Aortic smooth muscle cell (primary cell): ENCODE measurements around the gene PLA2G2A. TPM values are rescaled to one million over a fixed set of nuclear protein-coding genes. Genes with fewer than 3 reads are reported as not detected.

Experiments
- total RNA-seq: library from RNA; depleted of rRNA; stranded (reverse); fragments of >200 nt; gene quantifications from 2 replicates; pipeline ENCODE4 v1.2.3, GENCODE V29; 2014

PLA2G2A gene
- not detected in 2 replicates for total RNA-seq

GRCh38 chr1:19979494-19979977, at the start of gene PLA2G2A:
Gene PLA2G2A, minus strand, starts transcription at chr1:19979618. Its CDS starts 845 bp downstream, at chr1:19978773.

Other genes starting within 250 kb of the PLA2G2A start
- 12.6 and 16.8 TPM in 2 replicates for gene TMCO4, start 179.7 kb downstream of the PLA2G2A start, total RNA-seq
- not detected in 2 replicates for gene RNF186, start 164.3 kb downstream of the PLA2G2A start, total RNA-seq
- 4.6 TPM in 2 replicates for gene OTUD3, start 97.2 kb downstream of the PLA2G2A start, total RNA-seq
- gene PLA2G2E, start 56.0 kb downstream of the PLA2G2A start, total RNA-seq = not detected in 2 replicates
- gene PLA2G5, start 90.6 kb upstream of the PLA2G2A start, total RNA-seq = 3.9 and 4.5 TPM in 2 replicates
- gene PLA2G2D, start 139.9 kb upstream of the PLA2G2A start, total RNA-seq = not detected in 2 replicates
- not detected in 2 replicates for gene PLA2G2F, start 159.7 kb upstream of the PLA2G2A start, total RNA-seq
- gene UBXN10, start 206.5 kb upstream of the PLA2G2A start, total RNA-seq = not detected in 2 replicates
- gene PLA2G2C, start 206.9 kb upstream of the PLA2G2A start, total RNA-seq = not detected in 2 replicates